C4-2B (cell line): ENCODE measurements around the gene GUCY1B1.

Experiments
- ZFX ChIP-seq: fragments of 450-650 bp; IDR thresholded peaks from 2 replicates; pipeline ENCODE4 v1.6.1; 2017
- TF ChIP-seq, protein P1 (sequence below): fragments of 450-650 bp; conservative IDR thresholded peaks from 2 replicates; pipeline ENCODE4 v1.5.1; 2017; ENCODE audit warnings: mild to moderate bottlenecking

DNA sequence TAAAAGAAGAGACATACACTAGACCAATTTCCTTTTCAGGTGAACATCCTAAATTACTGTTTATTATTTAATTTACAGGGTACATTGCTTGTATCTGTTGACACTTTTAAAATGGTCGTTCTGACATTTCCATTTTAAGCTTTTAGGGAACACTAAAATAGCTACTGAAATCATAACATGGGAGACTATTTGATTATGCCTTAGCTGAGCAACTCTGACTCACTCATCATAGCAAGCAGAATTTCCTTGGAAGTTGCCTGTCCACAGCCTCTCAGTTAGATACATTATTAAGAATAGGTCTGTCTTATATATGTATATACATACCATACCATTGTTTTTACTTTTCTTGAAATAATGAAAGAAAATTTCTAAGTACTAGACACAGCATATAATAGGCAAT, 22.0 kb downstream of the GUCY1B1 start:
- TF ChIP-seq, protein P1, sequence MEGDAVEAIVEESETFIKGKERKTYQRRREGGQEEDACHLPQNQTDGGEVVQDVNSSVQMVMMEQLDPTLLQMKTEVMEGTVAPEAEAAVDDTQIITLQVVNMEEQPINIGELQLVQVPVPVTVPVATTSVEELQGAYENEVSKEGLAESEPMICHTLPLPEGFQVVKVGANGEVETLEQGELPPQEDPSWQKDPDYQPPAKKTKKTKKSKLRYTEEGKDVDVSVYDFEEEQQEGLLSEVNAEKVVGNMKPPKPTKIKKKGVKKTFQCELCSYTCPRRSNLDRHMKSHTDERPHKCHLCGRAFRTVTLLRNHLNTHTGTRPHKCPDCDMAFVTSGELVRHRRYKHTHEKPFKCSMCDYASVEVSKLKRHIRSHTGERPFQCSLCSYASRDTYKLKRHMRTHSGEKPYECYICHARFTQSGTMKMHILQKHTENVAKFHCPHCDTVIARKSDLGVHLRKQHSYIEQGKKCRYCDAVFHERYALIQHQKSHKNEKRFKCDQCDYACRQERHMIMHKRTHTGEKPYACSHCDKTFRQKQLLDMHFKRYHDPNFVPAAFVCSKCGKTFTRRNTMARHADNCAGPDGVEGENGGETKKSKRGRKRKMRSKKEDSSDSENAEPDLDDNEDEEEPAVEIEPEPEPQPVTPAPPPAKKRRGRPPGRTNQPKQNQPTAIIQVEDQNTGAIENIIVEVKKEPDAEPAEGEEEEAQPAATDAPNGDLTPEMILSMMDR = no peak
- TF ChIP-seq ZFX = no peak
